Subcutaneous abdominal adipose tissue (tissue), 5 donors: ENCODE results near the gene COL18A1.

ENCODE experiments used
- H3K27ac ChIP-seq: one replicate; pipeline ENCODE4 v1.7.0; 2013; ENCODE audit warnings: low read depth, mild to moderate bottlenecking, inconsistent platforms, low read length, moderate library complexity
- H3K27me3 ChIP-seq, 5 donors: one replicate each; pipeline ENCODE4 v1.7.0; 2013; ENCODE audit warnings: low read length in 5 of 5, inconsistent platforms in 1 of 5; ENCODE audit not compliant: control insufficient read depth in 5 of 5, insufficient read depth in 4 of 5
- H3K36me3 ChIP-seq, 5 donors: one replicate each; pipeline ENCODE4 v1.7.0; 2013; ENCODE audit warnings: low read length in 5 of 5; ENCODE audit not compliant: control insufficient read depth in 5 of 5, insufficient read depth in 5 of 5
- H3K4me1 ChIP-seq, 5 donors: one replicate each; pipeline ENCODE4 v1.7.0; 2013; ENCODE audit warnings: low read length in 5 of 5, mild to moderate bottlenecking in 3 of 5, moderate library complexity in 1 of 5; ENCODE audit not compliant: control insufficient read depth in 5 of 5, insufficient read depth in 5 of 5
- H3K4me3 ChIP-seq, 5 donors: one replicate each; pipeline ENCODE4 v1.7.0; 2013; ENCODE audit warnings: low read length in 5 of 5, low read depth in 1 of 5
- H3K9ac ChIP-seq, 5 donors: one replicate each; pipeline ENCODE4 v1.7.0; 2013; ENCODE audit warnings: low read length in 5 of 5, mild to moderate bottlenecking in 4 of 5, moderate library complexity in 3 of 5
- H3K9me3 ChIP-seq, 5 donors: one replicate each; pipeline ENCODE4 v1.7.0; 2013; ENCODE audit warnings: low read length in 5 of 5; ENCODE audit not compliant: control insufficient read depth in 5 of 5
- donor health status: healthy.
- donor health status: healthy.
- donor health status: healthy.
- donor health status: healthy.
- donor health status: healthy.

Gene COL18A1

DNA sequence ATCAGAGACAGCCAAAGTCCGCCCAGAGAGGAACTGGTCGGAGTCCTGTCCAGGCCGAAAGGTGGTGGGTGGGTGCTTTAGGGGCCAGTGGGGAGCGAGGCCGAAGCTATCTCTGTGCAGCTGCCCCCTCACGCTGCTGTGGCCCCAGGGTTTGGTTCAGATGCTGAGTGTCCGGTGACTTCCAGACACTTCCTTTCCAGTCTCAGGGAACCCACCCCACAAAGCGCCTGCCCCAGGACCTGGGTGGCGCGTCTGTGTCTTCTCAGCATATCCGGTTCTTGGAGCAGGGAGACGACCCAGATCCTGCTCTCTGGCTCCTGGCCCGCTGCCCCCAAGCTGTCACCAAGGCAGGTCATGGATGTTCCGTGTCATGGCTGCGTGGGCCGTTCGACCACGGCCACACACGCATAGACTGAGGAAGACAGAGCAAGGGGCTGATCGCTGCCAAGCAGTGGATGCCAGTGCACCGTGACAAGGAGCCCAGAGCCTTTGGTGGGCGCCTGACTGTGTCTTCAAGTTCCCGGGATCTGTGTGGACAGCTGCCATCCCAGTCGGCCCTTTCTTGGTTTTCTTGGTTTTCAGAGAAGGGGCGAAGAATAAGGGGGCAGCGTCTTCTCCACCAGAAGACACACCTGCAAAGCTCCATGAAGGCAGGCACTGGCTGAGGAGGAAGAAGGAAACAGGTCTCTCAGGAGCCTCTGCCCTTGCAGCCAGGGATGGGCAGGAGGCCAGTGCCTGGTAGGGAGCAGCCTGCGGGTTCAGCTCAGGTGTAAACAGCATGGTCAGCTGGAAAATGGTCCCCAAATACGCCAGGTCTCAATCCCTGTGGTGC lies 22.9 kb upstream of the COL18A1 start:
- Histone ChIP-seq H3K9me3 (peaks cover 0 to 5% (median 0%) of the 10 kb centered on the region in 5 donors), H3K27ac (no peak overlapping the region), H3K36me3 (no peaks in the 10 kb centered on the region), H3K9ac (no peak overlapping the region), H3K27me3 (peaks cover 0 to 12% (median 3%) of the 10 kb centered on the region in 5 donors), H3K4me3 (no peak overlapping the region), H3K4me1 (peaks cover 5 to 13% (median 9%) of the 10 kb centered on the region in 5 donors)

DNA sequence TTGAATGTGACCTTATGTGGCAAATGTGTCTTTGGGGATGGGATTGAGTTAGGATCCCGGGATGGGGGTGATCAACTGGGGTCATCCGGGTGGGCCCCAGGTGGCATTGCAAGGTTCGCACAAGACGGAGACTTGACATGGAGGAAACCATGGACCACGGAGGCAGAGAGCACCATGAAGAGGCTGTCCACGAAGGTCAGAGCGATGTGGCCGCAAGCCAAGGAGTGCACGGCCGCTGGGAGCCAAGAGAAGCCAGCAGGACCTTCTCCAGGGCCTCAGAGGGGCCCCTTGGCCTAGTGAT lies 22.3 kb upstream of the COL18A1 start:
- Histone ChIP-seq H3K9me3 (peaks cover 0 to 4% (median 0%) of the 10 kb centered on the region in 5 donors), H3K27ac (no peak overlapping the region), H3K9ac (no peak overlapping the region), H3K27me3 (peaks cover 0 to 12% (median 3%) of the 10 kb centered on the region in 5 donors), H3K4me3 (no peak overlapping the region), H3K36me3 (no peaks in the 10 kb centered on the region), H3K4me1 (peaks cover 6 to 19% (median 15%) of the 10 kb centered on the region in 5 donors)

DNA sequence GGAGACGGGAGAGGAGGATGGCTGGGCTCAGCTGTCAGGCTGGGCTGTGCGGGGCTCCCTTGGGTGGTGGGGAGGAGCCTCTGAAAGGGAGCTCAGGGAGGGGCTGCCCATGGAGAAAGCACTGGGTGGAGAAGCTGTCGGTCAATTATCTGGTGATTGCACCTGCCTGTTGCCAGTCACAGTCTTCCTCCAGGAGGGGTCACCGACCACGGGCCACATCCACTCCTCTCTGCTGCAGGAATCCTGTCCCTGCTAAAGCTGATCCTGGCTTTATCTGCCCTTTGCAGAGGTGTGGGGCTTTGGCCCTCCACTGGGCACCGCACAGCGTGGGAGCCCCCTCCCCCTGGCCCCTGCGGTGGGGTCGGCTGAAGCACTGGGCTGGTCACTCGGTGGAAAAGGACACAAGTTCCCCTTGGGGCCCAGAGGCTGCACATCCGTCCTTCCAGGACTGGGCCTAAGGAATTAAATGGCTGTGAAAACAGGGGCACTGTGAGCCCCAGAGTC lies 21.8 kb upstream of the COL18A1 start:
- H3K27me3 ChIP-seq: peaks cover 0 to 12% (median 3%) of the 10 kb centered on the region in 5 donors
- H3K9me3 ChIP-seq: peaks cover 0 to 4% (median 0%) of the 10 kb centered on the region in 5 donors
- H3K9ac ChIP-seq: no peak overlapping the region
- no peak overlapping the region for H3K27ac ChIP-seq
- H3K4me3 ChIP-seq: no peak overlapping the region
- no peaks in the 10 kb centered on the region for H3K36me3 ChIP-seq
- H3K4me1 ChIP-seq: peaks cover 8 to 22% (median 17%) of the 10 kb centered on the region in 5 donors

DNA sequence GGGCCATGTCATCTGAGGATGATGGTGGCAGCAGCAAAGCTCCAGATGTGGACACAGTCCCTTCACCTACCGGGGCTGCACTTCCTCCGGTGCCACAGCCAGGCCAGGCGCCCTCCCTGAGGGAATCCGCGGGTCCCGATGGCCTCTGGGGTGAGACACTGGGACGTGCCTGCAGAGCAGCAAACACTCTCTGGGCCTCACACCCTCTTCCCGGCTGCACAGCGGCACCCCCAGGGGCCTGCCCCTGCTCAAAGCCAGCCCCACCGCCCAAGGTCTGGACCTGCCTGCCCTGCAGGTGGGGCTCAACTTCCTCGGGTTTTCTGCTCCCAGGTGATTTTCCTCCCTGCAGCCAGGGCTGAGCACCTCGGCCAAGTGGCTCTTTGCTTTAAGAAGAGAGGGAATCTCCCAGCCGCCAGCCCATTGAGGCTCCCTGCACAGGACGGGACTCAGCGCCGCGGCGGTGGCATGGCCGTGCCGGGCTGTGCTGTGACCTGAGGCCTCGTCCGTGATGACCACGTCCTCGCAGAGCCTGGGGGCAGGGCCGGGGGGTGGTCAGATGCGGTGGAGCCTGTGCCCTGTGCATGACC lies 21.3 kb upstream of the COL18A1 start:
- peaks cover 0 to 12% (median 3%) of the 10 kb centered on the region in 5 donors for H3K27me3 ChIP-seq

DNA sequence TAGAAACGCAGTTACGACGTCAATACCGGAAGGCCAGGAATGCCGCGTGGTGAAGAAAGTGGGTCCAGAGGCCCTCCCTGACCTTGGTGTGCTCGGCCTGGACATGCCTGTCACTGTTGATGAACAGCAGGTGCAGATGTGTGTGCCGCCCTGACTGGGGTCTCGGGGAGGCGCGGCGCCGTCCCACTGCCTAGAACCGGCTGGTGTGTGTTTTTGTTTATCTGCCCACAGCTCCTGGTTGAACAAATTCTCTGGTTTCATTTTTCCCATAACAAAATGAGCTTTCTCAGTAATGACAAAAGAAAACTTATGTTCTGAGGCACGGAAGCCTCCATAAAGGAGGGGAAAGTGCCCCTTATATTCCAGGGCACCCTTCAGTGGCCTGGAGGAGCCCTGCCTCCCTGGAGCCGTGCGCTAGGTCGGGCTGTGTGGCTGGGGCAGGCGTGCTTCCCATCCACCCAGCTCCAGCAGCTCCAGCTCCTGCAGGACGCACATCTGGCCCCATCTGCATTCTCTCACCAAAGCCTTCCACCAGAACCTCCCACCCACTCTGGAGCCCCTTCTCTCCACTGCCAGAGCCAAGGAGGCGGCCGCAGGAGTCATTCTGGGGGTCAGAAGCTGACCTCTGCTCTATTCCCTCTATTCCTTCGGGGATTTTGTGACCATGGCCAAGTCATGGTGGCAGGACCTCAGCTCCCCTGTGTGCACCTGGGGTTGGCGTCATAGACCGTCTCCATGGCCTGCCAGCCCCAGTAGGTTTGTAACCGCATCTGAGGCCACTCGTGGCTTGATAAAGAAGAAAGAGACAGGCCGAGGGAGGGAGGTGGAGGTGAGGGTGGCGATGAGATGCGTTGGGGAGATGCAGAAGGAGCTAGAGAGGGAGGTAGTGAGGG lies 20.1 kb upstream of the COL18A1 start:
- H3K4me1 ChIP-seq: peaks cover 8 to 21% (median 17%) of the 10 kb centered on the region in 5 donors
- peaks cover 0 to 4% (median 0%) of the 10 kb centered on the region in 5 donors for H3K9me3 ChIP-seq
- no peak overlapping the region for H3K4me3 ChIP-seq
- peaks cover 0 to 8% (median 6%) of the 10 kb centered on the region in 5 donors for H3K27me3 ChIP-seq
- H3K9ac ChIP-seq: no peak overlapping the region
- no peaks in the 10 kb centered on the region for H3K36me3 ChIP-seq
- no peak overlapping the region for H3K27ac ChIP-seq

More for the DNA sequence above, 21.3 kb upstream of the COL18A1 start:
- H3K9me3 ChIP-seq: peaks cover 0 to 4% (median 0%) of the 10 kb centered on the region in 5 donors
- peaks cover 8 to 21% (median 17%) of the 10 kb centered on the region in 5 donors for H3K4me1 ChIP-seq
- no peak overlapping the region for H3K9ac ChIP-seq
- no peak overlapping the region for H3K27ac ChIP-seq
- H3K4me3 ChIP-seq: no peak overlapping the region
- no peaks in the 10 kb centered on the region for H3K36me3 ChIP-seq

DNA sequence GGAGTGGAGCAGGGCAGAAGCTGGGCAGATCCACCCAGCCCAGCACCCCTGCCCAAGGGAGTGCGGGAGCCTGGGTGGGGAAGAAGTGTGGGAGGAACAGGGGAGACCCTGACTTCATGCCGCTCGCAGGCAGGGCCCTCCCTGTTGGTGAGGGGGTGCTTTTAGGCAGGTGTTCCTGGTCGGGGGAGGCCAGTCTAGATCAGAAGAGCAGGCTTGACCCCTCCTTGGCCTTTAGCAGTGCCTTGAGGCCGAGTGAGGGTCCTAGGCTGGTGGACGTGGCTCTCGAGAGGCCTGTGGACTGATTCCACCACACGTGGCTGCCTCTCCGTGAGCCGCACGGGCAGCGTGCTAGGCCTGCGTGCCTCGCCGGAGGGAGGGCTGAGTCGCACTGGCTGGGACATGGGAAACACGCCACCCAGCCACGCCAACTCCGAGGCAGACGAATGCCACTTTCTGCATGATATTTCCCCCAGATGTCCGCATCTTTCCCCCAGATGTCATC lies 19.4 kb upstream of the COL18A1 start:
- Histone ChIP-seq H3K4me1 (peaks cover 8 to 21% (median 17%) of the 10 kb centered on the region in 5 donors), H3K36me3 (no peaks in the 10 kb centered on the region), H3K27ac (no peak overlapping the region), H3K9ac (no peak overlapping the region), H3K9me3 (peaks cover 0 to 4% (median 0%) of the 10 kb centered on the region in 5 donors), H3K4me3 (no peak overlapping the region), H3K27me3 (peaks cover 0 to 10% (median 7%) of the 10 kb centered on the region in 5 donors)

DNA sequence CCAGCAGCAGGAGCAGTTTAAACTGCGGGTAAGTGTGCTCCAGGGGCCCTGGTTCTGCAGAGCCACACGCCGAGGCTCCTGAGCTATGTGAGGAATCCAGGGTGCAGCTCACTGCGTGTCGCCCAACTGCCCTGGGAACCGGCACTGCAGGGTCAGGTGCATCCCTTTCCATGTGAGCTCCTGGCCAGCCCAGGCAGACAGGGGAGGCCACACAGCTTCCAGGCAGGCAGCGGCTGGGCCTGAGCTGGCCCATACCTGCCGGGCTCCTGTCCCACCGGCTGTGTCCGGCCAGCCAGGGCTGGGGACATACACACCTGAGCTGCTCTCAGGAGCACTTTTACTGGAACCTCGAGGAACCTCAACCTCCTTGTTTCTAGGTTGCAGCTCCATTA lies 18.6 kb upstream of the COL18A1 start:
- H3K36me3 ChIP-seq: no peaks in the 10 kb centered on the region
- peaks cover 0 to 9% (median 7%) of the 10 kb centered on the region in 5 donors for H3K27me3 ChIP-seq
- H3K4me3 ChIP-seq: peak overlapping the region in 1 of 5 donors; percentile 4
- H3K9me3 ChIP-seq: peaks cover 0 to 4% (median 0%) of the 10 kb centered on the region in 5 donors
- H3K4me1 ChIP-seq: peaks cover 8 to 21% (median 17%) of the 10 kb centered on the region in 5 donors
- H3K9ac ChIP-seq: no peak overlapping the region
- H3K27ac ChIP-seq: no peak overlapping the region

DNA sequence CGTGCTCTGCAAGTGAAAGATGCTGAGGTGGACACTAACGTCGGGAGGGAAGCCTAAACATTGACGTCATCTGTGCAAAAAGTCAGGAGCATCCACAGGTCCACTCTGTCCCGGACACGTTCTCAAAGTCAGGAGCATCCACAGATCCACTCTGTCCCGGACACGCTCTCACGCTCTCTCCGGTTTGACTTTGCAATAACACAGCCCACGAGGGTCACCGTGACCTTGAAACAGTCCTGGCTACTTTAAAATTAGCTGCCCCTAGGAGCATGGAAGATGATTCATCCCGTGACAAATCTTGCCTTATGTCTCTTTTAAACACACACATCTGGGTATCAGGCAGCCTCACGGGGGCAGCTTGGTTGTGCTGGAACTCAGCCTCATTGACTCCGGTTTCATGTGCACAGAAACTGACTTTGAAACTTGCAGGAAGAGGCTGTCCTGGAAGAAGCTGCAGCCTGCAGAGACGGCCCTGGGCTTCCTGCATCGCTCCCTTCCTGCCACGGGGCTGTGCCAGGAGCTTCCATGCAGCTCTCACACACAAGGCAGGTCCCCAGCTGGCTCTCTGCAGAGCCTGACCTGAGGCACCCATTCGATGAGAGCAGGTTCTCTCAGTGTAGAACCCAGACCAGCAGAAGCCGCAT lies 18.1 kb upstream of the COL18A1 start:
- peaks cover 0 to 9% (median 6%) of the 10 kb centered on the region in 5 donors for H3K27me3 ChIP-seq
- H3K4me3 ChIP-seq: peak overlapping the region in 3 of 5 donors; percentile 4 to 29 (median 29)
- H3K9me3 ChIP-seq: peaks cover 0 to 4% (median 0%) of the 10 kb centered on the region in 5 donors
- peaks cover 8 to 21% (median 17%) of the 10 kb centered on the region in 5 donors for H3K4me1 ChIP-seq
- no peaks in the 10 kb centered on the region for H3K36me3 ChIP-seq
- H3K27ac ChIP-seq: peak overlapping the region; percentile 10
- no peak overlapping the region for H3K9ac ChIP-seq

DNA sequence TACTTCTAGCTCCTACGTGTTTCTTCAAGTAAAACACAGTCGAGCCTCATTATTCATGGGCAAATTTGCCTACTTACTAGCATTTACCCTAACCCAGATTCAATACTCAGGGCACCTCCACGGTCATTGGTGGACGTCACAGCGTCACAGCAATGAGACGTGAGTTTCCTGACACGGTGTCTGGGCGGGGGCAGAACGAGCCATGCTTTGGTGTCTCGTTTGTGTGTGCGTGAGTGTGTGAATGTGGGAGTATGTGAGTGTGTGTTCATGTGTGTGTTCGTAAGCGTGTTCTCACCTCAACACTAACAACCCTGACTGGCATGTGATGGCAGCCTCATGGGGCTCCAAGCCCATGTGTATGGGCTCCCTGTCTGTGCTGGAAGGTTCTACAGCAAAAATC lies 17.5 kb upstream of the COL18A1 start:
- peak overlapping the region; percentile 10 for H3K27ac ChIP-seq
- H3K36me3 ChIP-seq: no peaks in the 10 kb centered on the region
- H3K9me3 ChIP-seq: peaks cover 0 to 3% (median 0%) of the 10 kb centered on the region in 5 donors
- H3K4me3 ChIP-seq: peak overlapping the region in 1 of 5 donors; percentile 29
- peaks cover 8 to 21% (median 17%) of the 10 kb centered on the region in 5 donors for H3K4me1 ChIP-seq
- H3K9ac ChIP-seq: no peak overlapping the region
- peaks cover 0 to 9% (median 6%) of the 10 kb centered on the region in 5 donors for H3K27me3 ChIP-seq
